GM19238 (cell line): Measurements from ENCODE around the gene ESRRA.

Experiments
- DNase-seq: peaks from one replicate; pipeline ENCODE4 v3.0.0; 2011; ENCODE audit warnings: low spot score; ENCODE audit not compliant: insufficient read length

ESRRA gene

DNA sequence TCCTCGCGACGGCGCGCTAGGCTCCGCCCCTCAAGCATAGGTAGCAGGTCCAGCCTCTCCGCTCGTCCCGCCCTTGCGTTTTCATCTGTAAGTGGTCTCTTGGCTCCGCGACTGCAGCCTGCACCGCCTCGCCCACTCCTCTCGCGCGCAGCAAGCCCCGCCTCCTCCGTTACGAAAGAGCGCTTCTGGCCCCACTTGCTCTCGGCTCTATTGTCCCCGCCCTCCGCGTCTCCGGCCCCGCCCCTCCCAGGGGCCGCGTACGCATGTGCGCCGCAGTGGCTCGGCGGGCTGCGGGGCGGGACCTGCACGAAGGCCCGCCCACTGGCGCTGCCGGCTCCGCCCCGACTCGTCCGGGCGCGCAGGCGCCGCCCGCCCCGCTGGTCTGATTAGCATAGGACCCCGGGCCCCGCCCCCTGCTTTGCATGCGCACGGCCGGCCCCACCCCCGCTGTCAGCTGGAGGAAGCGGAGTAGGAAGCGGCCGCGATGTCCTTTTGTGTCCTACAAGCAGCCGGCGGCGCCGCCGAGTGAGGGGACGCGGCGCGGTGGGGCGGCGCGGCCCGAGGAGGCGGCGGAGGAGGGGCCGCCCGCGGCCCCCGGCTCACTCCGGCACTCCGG, at the start of gene ESRRA:
TSS of gene ESRRA (plus strand) at position 450 of the 616 bp plus-strand sequence. CDS start 1,656 bp downstream, outside the sequence.
- DNase-seq, result peak; percentile 98

DNA sequence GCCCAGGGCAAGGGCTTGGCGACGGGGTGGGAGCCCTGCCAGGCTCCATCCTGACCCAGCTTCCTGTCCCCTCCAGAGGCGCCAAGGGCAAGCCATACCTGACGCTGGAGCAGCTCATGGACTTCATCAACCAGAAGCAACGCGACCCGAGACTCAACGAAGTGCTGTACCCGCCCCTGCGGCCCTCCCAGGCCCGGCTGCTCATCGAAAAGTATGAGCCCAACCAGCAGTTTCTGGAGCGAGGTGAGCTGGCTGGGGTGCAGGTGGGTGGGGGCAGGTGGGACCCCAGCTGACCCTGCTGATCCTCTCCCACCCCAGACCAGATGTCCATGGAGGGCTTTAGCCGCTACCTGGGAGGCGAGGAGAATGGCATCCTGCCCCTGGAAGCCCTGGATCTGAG, 49.0 kb upstream of the ESRRA start:
- DNase-seq, result no peak

GRCh38 chr11:64258356-64258755, 47.0 kb upstream of the ESRRA start:
- no peak for DNase-seq

GRCh38 chr11:64258946-64259532, 46.3 kb upstream of the ESRRA start:
- no peak for DNase-seq

DNA sequence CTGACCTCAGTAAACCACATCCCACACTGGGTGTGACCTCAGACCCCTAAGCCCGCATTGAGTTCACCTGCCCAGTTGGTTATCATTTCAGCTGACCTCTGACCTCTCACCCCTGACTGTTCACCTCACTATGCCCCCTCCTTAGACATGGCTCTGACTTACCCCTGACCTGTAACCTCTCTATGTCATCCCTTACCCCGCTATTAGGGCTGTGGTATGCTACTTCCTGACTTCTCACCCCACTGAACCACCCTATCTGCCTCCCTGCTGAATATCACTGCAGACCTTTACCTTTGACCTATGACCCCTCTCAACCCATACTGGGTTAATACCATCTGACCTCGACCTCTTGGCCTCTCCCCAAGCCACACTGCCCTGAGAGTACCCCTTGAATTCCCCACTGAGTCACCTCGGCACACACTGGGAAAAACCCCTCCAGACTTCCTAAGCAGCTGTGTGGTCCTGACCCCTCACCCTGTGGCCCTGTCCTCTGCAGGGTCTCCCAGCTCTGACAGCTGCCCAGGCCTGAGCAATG, 45.7 kb upstream of the ESRRA start:
- DNase-seq, result no peak

DNA sequence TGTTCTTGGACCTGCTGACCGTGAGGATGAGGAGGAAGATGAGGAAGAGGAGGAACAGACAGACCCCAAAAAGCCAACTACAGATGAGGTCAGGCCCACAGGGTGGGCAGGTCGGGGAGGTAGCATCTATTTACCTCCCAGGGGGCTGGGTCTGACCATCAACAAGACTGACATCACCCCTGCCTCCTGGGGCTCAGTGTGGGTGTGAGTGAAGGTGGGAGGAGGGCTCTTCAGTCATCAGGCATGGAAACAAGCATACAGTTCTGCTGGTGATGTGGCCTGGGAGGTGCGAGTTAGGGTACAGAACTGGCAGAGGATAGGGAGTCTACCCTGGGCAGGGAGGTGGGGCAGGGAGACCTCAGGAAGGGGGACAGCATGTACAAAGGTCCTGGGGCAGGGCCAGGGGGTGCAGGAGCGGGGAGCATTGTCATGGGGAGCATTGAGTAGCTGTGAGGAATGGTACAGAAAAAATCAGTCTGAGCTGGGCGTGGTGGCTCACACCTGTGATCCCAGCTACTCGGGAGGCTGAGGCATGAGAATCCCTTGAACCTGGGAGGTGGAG, 45.1 kb upstream of the ESRRA start:
- no peak for DNase-seq

- DNase-seq, result no peak
These were observed 43.7 kb upstream of the ESRRA start for GRCh38 chr11:64261556-64262080.

- DNase-seq, result no peak
These were observed 42.9 kb upstream of the ESRRA start for GRCh38 chr11:64262271-64263002.

DNA sequence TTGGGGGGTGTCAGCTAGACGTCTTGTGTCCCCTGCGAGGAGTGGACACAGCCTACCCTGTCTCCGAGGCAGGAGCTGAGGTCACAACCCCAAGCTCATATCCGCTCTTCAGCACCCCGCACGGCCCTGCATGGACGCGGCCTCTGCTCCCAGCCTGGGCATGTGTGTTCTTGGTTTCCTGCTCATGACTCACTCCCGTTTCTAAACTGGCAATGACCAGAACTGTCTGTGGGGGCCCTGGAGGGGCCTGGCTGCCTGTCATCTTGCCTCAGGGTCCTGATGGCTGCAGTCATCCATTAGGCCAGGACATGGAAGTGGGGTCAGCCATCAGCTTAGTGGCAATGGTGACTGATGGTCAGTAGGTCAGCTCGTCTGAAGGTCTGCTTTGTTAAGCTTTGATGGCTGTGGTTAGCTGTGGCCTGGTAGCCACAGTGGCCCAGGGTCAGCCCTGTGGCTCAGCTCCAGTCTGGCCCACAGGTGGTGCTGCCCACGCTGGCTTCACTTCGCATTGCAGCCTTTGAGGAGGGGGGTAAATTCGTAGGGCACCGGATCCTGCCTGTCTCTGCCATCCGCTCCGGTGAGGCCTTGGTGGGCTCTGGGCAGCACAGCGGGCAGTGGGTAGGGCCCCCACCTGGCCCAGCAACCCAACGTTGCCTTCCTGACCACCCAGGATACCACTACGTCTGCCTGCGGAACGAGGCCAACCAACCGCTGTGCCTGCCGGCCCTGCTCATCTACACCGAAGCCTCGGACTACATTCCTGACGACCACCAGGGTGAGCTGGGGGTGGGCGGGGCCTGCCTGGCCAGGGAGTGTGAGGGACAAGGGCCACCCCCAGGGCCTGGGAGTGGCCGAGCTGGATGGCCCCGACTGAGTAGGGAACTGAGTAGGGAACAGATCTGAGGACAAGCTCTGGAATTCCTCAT, 42.0 kb upstream of the ESRRA start:
- DNase-seq, result no peak

GRCh38 chr11:64263947-64264317, 41.4 kb upstream of the ESRRA start:
- no peak for DNase-seq

DNA sequence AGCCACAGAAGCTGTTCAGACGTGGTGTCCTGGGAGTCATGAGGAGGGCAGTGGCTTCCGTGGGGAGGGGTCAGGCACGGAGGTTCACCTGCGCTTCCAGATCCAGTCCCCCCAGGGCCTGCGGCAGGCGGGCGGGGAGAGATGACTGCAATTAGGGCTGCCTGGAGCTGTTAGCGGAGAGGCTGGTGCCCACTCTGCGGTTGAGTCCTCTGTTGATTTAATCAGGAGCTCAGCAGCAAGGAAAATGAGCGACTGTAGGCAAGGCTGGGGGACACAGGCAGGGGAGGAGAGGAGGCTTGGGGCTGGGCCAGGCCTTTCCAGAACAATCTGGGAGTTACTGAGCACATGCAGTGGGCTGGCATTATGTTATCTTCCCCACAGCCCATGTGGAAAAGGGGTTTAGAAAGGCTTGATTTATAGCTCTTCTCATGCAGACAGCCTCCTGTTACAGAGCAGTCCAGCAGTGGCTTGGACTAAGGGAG, 40.9 kb upstream of the ESRRA start:
- DNase-seq, result no peak

- no peak for DNase-seq
These were observed 39.9 kb upstream of the ESRRA start for GRCh38 chr11:64265176-64266160.

GRCh38 chr11:64266339-64266738, 39.0 kb upstream of the ESRRA start:
- no peak for DNase-seq

DNA sequence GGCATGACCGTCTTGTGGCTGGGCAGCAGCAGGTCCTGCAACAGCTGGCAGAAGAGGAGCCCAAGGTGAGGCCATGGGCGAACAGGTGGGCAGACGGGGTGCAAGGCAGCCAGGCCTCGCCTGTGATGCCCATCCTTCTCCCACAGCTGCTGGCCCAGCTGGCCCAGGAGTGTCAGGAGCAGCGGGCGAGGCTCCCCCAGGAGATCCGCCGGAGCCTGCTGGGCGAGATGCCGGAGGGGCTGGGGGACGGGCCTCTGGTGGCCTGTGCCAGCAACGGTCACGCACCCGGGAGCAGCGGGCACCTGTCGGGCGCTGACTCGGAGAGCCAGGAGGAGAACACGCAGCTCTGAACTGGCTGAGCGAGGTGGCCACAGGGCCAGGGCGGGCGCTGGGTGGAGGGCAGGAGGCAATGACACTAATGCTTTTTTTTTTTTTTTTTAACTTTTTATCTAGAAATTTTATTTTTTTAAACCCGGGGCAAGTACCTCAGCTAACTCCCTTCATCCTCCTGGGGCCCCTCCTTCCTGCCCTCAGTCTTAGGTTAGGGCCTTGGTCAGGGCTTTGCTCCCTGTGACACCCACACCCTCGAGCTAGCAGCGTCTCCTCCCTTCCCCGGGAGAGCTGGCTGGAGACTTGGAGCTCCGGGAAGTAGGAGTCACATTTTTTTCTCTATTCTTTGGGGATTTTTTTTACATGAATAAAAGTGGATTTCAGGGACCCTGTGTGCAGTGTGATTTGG, 37.9 kb upstream of the ESRRA start:
- no peak for DNase-seq

DNA sequence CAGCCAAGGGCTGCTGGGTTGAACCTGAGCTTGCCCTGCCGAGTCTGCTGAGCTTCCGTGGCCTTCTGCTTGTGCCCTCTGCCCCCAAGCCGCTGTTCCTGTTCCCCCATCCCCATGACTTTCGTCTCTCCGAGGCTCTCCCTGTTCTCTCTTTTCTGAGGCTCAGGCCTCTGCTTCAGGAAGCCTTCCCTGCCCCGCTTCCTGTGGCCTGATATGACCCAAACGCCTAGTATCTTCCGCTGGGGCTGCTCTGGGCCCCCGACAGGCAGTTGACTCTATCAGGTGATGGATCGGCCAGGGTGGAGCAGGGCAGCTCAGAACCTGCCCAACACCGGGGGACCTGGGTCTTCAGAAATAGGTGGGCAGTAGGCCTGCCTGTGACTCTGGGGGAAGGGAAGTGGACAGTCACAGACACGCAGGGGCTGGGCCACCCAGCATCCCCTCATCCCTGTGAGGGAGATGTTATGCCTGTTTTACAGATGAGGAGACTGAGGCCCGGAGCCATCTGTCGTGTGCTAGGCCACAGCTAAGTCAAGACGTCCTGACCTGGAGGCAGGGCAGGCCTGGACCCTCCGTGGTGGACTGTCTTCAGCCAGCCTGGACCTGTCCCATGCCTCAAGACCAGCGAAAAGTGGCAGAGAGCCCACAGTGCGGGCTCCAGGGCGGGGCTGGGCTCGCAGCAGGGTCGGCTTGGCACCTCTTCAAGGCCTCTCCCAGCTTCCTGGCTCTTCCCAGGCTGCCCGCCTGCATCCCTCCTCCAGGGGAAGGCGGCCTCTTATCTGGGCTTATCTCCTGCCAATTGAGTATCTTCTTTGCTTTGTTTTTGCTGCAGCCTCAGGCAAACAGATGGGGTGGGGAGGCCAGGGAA, 37.1 kb upstream of the ESRRA start:
- DNase-seq, result no peak

DNA sequence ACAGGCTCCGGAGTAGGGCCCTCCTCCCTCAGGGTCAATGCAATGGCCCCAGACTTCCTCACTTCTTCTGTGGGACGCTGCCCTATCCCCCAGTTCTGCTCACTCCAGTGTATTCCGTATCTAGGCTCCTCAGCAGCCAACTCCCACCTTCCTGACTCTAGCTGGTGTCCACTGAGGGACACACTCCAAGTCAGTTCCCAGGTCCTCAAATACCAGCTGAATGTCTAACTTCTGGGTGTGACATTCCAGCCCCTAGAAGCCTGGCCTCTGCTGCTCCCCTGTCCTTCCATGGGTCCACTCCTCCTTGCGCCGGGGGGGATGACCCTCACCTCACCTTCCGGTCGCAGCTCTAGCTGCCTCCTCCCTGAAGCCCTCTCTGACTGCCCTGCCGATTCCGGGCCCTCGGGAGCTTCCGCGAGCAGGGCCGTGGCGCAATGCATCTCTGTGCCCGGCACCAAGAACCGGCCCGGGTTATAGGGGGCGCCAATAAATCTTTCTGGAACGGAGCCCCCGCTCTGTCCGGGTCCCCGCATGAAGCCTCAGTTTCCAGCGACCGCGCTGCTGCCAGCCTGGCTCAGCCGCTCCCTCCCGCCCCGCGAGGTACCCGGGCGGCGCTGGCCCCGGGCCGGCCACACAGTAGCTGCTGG, 36.3 kb upstream of the ESRRA start:
- DNase-seq, result no peak

GRCh38 chr11:64269540-64270220, 35.6 kb upstream of the ESRRA start:
- DNase-seq, result peak; percentile 87
